HG03432 (cell line): ENCODE results near the gene OR5J2.
"Not testable (repeated sequence)": the region's sequence is repeated elsewhere in the genome, so short reads cannot be mapped to it uniquely, and the experiment has no call there.

Experiments used
- ATAC-seq: cut with Tn5 transposase; IDR thresholded peaks from one replicate; pipeline ENCODE4 v1.9.1; 2021; ENCODE audit warnings: mild to moderate bottlenecking, moderate library complexity; ENCODE audit not compliant: unreplicated experiment

Gene OR5J2

DNA sequence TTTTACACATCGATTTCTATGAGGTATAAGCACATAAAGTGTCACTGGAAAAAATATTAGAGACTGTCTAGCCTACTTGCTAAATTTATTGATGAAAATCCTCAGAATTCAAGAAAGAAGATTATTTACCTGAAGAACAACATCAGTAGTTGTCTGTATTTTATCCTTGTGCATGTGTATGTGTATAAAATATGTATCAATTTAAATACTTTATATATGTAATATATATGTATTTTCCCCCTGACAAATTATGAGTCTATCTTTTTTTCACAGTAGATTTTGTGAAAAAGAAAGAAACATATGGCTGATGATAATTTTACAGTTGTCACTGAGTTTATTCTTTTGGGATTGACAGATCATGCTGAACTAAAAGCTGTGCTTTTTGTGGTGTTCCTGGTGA is at the start of gene OR5J2:
Gene OR5J2, plus strand, starts transcription at position 301 of the 400 bp plus-strand sequence. Its CDS starts 0 bp downstream, at position 301.
- ATAC-seq, result no peak

DNA sequence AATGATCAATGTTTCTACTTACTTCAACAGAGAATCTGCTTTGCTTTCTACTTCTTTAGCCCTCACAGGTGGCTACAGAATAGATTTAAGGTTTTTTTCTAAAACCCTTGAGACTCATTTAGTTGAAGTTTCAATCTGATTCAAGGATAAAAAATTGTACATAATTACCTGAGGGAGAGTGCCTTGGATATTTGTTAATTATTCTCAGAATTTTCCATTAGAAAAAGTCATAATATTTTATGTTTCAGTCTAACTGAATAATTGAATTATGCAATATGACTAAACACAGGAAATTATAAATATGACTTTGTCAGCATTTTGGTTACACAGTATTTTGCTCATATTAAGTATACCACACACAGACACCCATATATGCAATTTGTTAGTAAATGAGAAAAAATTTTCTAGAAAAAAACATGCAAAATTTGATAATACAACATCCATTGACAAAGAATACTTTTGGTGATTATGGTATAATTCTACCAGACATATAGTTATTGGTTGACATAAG is 36.2 kb upstream of the OR5J2 start, which contains the start of gene OR8J3:
Gene OR8J3, minus strand, starts transcription at position 51 of the 511 bp plus-strand sequence. CDS start 2,483 bp downstream, outside the sequence.
- no peak for ATAC-seq

DNA sequence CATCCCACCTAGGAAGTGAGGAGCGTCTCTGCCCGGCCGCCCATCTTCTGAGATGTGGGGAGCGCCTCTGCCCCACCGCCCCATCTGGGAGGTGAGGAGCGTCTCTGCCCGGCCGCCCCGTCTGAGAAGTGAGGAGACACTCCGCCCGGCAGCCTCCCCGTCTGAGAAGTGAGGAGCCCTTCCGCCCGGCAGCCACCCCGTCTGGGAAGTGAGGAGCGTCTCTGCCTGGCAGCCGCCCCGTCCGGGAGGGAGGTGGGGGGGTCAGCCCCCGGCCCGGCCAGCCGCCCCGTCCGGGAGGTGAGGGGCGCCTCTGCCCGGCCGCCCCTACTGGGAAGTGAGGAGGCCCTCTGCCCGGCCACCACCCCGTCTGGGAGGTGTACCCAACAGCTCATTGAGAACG is 32.7 kb upstream of the OR5J2 start:
- ATAC-seq, result not testable (repeated sequence)

DNA sequence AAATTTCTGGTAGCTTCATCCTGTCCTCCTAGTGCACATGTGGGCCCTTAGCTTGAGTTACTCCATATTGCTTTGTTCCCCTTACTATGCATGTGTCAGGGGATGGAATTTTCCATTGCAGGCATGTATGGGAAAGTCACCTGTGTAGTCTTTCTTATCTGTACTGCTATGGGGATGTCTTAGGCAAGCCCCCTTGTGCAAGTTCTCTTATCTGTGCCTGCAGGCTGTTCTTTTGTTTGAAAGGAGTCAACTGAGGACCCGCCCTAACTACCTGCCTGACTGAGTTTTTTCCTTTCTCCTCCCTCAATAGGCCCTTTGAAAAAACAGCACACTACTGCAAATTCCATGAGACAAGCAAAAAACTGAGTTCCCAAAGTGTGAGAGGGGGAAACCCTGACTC is 25.0 kb upstream of the OR5J2 start:
- ATAC-seq, result no peak

DNA sequence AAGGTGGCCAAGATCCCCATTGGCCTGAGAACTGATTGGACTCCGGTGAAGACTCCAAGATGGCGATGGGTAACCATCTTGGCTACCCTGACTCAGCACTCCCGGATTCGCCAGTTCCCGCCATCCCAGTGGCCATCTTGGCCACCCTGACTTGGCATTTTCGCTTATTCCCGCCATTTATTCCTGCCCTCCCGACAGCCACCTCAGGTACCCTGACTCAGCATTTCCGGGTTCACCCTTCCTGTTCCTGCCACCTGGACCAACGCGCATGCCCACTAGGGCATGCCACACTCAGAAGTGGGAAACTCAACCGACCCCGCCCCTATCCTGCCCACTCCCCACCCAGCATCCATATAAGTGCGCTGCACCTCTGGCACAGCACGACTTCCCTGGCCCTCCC is 24.1 kb upstream of the OR5J2 start:
- no peak for ATAC-seq

DNA sequence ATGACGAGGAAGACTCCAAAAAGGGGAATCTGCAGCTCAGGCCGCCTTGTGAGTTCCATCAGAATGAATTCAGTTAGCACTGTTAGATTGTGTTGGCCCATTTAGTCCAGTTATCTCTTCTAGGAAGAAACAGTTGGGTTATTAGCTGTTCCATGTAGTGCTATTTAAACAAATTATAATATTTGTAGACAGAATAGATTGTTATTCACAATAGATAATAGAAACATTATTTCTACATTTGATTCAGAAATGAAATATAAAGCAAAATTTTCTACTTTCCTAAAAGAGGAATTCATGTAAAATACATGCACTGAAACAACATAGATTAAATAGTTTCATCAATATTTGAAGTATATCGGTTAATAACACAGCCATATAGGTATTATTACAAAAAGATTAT is 16.2 kb upstream of the OR5J2 start, which contains the start of gene OR8K5:
Gene OR8K5, minus strand, starts transcription at position 101 of the 400 bp plus-strand sequence. Its CDS starts 0 bp downstream, at position 101.
- no peak for ATAC-seq

DNA sequence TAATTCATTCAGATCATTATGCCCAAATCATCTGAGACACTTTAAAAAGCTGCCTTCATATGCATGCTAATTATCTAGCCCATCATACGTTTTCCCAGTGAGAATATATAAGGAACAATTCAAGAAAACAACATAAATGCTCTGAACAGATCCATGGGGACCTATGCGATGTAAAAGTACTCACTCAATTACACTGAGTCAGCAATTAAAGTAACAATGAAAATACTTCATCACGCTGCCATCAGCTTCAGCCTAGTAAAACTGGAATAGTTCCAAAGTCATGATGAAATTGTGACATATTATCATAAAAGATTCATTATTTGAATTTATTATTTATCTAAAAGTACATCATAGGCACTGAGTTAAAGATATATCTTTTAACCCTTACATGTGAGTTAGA is 12.6 kb upstream of the OR5J2 start:
- ATAC-seq, result no peak

DNA sequence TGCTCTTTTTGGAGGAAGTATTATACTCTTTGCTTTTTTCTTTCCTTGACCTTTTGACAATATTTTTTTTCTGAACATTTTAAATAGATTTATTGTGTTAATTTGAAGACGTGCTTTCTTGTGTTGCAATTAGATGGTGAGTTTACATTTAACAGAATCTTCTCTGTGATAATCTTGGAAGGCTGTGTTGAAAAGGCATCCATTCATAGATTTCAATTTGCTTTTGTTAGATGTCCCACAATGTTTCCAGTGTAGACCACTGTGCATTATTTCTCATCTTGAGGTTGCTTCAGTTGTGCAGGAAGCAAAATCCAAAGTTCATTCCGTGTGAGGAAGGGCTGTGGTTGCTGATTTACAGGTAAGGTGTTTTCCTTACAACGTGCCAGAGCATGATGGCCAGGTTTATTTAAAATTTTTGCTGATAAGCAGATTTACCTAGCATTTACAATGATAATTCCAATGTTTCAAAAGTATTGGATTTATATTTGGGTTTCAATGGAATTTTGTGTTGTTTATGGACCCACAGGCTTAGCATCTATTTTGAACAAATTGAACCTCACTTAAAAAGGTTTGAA is 4.1 kb upstream of the OR5J2 start:
- ATAC-seq, result no peak

DNA sequence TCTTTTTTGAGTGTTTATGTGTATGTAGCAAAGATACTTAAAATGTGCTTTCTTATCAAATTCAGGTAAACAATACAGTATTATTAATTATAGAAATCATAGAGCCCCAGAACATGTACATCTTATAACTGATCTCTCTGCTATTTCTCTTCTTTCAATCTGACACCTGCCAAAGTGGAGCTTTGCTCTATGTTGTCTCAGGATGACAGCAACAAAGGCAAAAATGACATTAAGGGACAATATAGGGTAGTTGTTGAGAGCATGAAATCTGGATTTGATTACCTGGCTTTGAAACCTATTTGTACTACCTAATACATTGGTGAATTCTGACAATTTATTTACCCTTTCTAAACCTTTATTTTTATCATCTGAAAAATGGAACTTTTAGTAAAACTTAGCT is 7.0 kb downstream of the OR5J2 start:
- no peak for ATAC-seq

DNA sequence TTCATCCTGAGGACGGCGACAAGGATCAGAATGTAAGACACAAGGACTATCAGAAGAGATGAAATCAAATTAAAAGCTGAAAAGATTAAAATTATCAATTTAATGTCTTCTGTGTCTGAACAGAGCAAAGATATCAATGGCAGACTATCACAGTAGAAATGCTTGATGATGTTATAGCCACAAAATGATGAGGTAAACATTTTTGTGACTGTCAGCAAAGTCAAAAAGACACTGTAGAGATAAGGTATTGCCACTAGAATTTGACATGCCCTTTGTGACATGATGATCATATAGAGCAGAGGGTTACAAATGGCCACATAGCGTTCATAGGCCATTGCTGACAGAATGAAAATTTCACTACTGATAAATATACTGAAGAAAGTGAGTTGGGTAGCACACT is 12.2 kb downstream of the OR5J2 start:
- no peak for ATAC-seq

DNA sequence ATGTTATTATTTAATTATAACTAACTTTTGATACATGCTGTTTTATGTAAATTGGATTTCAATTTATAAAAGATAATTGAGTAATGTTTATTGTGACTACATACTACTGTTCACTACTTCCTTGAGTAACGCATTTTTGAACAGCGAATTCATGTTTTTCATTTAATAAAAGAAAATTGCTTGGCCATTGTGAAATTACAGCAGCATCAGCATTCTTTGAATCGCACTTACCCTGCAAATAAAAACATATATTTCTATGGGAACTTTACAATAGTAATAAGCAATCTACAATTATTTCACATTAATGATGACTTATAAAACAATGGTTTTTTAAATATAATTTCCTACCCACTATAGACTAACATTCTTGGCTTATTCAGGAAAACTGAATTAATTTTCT is 20.3 kb downstream of the OR5J2 start:
- no peak for ATAC-seq

DNA sequence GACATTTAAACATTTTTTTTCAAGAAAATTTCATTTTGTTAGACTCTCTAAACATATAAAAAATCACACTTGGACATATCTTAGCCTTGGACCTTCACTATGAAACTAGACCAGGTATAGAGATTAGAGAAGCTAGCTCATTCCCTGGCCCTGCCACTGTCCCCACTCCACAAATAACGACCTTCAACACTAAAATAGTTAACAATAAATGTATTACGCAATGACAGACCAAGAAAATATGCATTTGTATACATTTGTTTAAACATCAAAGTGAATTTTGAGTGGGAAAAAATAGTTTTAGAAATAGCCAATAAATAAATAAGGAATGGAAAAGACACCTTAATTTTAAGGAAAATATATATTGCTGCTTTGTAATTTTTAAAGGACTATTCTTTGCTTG is 20.9 kb downstream of the OR5J2 start:
- no peak for ATAC-seq

DNA sequence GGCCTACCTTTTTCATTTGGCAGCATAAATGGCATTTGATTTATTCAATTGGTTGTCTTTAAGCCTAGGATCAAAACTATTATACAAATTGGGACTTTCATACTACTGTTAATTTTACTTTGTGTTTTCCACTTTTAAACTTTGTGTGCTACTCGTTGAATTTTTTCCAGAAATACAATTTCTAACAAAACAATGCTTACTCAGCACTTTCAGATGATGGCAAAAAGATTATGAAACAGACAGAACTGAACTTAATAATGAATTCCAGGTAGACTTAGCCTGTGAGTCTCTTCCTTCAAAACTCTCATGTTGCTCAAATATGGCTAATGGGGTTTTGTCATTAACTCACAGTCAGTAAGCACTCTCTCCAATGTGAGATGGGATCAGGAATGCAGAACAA is 31.4 kb downstream of the OR5J2 start:
- ATAC-seq, result no peak

DNA sequence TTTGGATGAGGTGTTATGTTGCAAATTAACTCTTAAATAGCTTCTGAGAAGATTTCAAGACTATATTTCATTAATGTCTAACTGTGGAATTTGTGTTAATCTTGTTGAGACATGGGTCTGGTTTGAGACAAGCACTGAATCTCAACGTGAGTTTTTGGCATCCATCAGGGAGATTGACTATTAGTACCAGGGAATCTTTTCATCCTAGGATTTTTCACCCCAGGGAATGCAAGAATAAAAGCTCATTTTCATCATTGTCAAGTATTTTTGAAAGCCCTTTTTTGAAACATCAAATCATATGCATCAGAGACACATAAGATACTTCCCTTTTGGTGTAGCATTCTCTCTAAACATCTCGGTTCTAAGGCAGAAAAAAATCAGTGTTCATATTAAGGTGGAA is 38.1 kb downstream of the OR5J2 start:
- no peak for ATAC-seq

DNA sequence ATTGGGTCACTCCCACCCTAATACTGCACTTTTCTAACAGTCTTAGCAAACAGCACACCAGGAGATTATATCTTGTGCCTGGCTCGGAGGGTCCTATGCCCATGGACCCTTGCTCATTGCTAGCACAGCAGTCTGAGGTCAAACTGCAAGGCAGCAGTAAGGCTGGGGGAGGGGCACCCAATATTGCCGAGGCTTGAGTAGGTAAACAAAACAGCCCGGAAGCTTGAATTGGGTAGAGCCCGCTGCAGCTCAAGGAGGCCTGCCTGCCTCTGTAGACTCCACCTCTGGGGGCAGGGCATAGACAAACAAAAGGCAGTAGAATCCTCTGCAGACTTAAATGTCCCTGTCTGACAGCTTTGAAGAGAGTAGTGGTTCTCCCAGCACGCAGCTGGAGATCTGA is 43.3 kb downstream of the OR5J2 start:
- not testable (repeated sequence) for ATAC-seq
